Upper lobe of left lung (tissue), 4 donors: ENCODE measurements around the gene PRDM7.

Source experiments
- EP300 ChIP-seq, 4 donors: sonication (generic); formaldehyde crosslinking; IDR thresholded peaks; one replicate each; pipeline ENCODE4 v1.5.1; 2017; ENCODE audit warnings: antibody characterized with exemption in 4 of 4, control low read depth in 2 of 4
- POLR2A ChIP-seq, 4 donors: fragments of 450-650 bp; IDR thresholded peaks; one replicate each; pipeline ENCODE4 v1.5.1; 2016 to 2017; ENCODE audit warnings: antibody characterized with exemption in 4 of 4, mild to moderate bottlenecking in 2 of 4
- TF ChIP-seq, protein P1 (sequence below), 6 experiments: fragments of 450-650 bp in 4 of 6; fragments of 200-600 bp in 2 of 6; sonication (generic) in 2 of 6; IDR thresholded peaks; one replicate each; pipeline ENCODE4 v1.5.1; 2016 to 2019; ENCODE audit warnings: antibody characterized with exemption in 6 of 6

DNA sequence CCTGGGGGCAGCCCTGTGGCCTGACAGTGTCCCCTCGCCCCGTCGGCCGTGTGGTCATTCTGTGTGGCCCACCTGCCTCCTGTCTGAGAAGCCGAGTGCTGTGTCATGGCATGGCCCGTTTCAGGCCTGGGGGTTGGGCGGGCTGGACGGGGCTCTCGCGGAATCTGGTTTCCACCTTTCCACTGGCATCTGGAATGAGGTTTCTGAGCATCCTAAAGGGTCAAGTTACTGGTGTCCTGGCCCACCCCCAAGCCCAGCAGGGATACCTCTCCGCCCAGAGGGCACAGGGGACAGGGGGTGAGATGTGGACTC lies 65.7 kb downstream of the PRDM7 start:
- TF ChIP-seq POLR2A (IDR thresholded peaks at IDR 0.05) = no peak
- TF ChIP-seq, protein P1, sequence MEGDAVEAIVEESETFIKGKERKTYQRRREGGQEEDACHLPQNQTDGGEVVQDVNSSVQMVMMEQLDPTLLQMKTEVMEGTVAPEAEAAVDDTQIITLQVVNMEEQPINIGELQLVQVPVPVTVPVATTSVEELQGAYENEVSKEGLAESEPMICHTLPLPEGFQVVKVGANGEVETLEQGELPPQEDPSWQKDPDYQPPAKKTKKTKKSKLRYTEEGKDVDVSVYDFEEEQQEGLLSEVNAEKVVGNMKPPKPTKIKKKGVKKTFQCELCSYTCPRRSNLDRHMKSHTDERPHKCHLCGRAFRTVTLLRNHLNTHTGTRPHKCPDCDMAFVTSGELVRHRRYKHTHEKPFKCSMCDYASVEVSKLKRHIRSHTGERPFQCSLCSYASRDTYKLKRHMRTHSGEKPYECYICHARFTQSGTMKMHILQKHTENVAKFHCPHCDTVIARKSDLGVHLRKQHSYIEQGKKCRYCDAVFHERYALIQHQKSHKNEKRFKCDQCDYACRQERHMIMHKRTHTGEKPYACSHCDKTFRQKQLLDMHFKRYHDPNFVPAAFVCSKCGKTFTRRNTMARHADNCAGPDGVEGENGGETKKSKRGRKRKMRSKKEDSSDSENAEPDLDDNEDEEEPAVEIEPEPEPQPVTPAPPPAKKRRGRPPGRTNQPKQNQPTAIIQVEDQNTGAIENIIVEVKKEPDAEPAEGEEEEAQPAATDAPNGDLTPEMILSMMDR (IDR thresholded peaks at IDR 0.05) = no peak
- TF ChIP-seq EP300 (IDR thresholded peaks at IDR 0.05) = no peak
